H9 (cell line): ENCODE data around the gene APOL4. TPM values are rescaled to one million over a fixed set of nuclear protein-coding genes. Genes with fewer than 3 reads are reported as not detected.
A peak's percentile ranks its signal among the peaks of the same experiment; 100 is the strongest.

Experiments
- DNase-seq: peaks from one replicate; pipeline ENCODE4 v3.0.0-alpha.2; 2017
- H2AFZ ChIP-seq: one replicate; pipeline ENCODE4 v1.6.1; 2013; ENCODE audit warnings: mild to moderate bottlenecking, low read length, control low read depth, moderate library complexity
- H2AK5ac ChIP-seq: 2 replicates; pipeline ENCODE4 v1.6.1; 2013; ENCODE audit warnings: low read length, control low read depth, mixed read lengths; ENCODE audit not compliant: insufficient read length
- H2BK120ac ChIP-seq: one replicate; pipeline ENCODE4 v1.6.1; 2013; ENCODE audit warnings: low read depth, mild to moderate bottlenecking, low read length, control low read depth, inconsistent platforms; ENCODE audit not compliant: poor library complexity, severe bottlenecking
- H2BK12ac ChIP-seq: 2 replicates; pipeline ENCODE4 v1.6.1; 2013; ENCODE audit warnings: low read length, control low read depth, mixed read lengths, low read depth; ENCODE audit not compliant: insufficient read length
- H2BK15ac ChIP-seq: 2 replicates; pipeline ENCODE4 v1.6.1; 2013; ENCODE audit warnings: low read depth, low read length, control low read depth
- H2BK20ac ChIP-seq: one replicate; pipeline ENCODE4 v1.6.1; 2013; ENCODE audit warnings: low read depth, mild to moderate bottlenecking, low read length, control low read depth, inconsistent platforms; ENCODE audit not compliant: poor library complexity, severe bottlenecking
- H2BK5ac ChIP-seq: 2 replicates; pipeline ENCODE4 v1.6.1; 2013; ENCODE audit warnings: low read length, control low read depth, mixed read lengths; ENCODE audit not compliant: insufficient read length
- H3K14ac ChIP-seq: 2 replicates; pipeline ENCODE4 v1.6.1; 2013; ENCODE audit warnings: low read length, control low read depth; ENCODE audit not compliant: insufficient read depth
- H3K18ac ChIP-seq: 2 replicates; pipeline ENCODE4 v1.6.1; 2013; ENCODE audit warnings: low read depth, mild to moderate bottlenecking, mixed read lengths, low read length, control low read depth; ENCODE audit not compliant: insufficient read length
- H3K23ac ChIP-seq: 2 replicates; pipeline ENCODE4 v1.6.1; 2013; ENCODE audit warnings: low read length, control low read depth, mixed read lengths, low read depth; ENCODE audit not compliant: insufficient read length
- H3K23me2 ChIP-seq: 2 replicates; pipeline ENCODE4 v1.6.1; 2013; ENCODE audit warnings: low read depth, mild to moderate bottlenecking, mixed read lengths, low read length, control low read depth; ENCODE audit not compliant: insufficient read length, poor library complexity, severe bottlenecking
- H3K27ac ChIP-seq: 2 replicates; pipeline ENCODE4 v1.5.1; 2013; ENCODE audit warnings: low read length, control low read depth, mixed read lengths, low read depth; ENCODE audit not compliant: insufficient read length
- H3K27me3 ChIP-seq: 2 replicates; pipeline ENCODE4 v1.6.1; 2013; ENCODE audit warnings: low read length, control low read depth, inconsistent platforms; ENCODE audit not compliant: insufficient read depth
- H3K4ac ChIP-seq: 2 replicates; pipeline ENCODE4 v1.6.1; 2013; ENCODE audit warnings: low read depth, mild to moderate bottlenecking, control low read depth, inconsistent platforms, low read length, moderate library complexity
- H3K4me1 ChIP-seq: 2 replicates; pipeline ENCODE4 v1.6.1; 2013; ENCODE audit warnings: low read length, control low read depth, inconsistent platforms; ENCODE audit not compliant: insufficient read depth
- H3K4me2 ChIP-seq: 2 replicates; pipeline ENCODE4 v1.6.1; 2013; ENCODE audit warnings: low read length, control low read depth, mixed read lengths; ENCODE audit not compliant: insufficient read length, insufficient read depth
- H3K56ac ChIP-seq: 2 replicates; pipeline ENCODE4 v1.6.1; 2013; ENCODE audit warnings: low read depth, mild to moderate bottlenecking, mixed read lengths, low read length, control low read depth; ENCODE audit not compliant: insufficient read length
- H3K79me1 ChIP-seq: 2 replicates; pipeline ENCODE4 v1.6.1; 2013; ENCODE audit warnings: low read depth, mild to moderate bottlenecking, moderate library complexity, low read length, control low read depth, inconsistent platforms; ENCODE audit not compliant: insufficient read depth, poor library complexity, severe bottlenecking
- H3K79me2 ChIP-seq: 2 replicates; pipeline ENCODE4 v1.6.1; 2013; ENCODE audit warnings: low read length, control low read depth, inconsistent platforms; ENCODE audit not compliant: insufficient read depth
- H3K9ac ChIP-seq: 2 replicates; pipeline ENCODE4 v1.6.1; 2013; ENCODE audit warnings: low read length, control low read depth, mixed read lengths; ENCODE audit not compliant: insufficient read length; ENCODE audit errors: extremely low read depth
- H3K9me3 ChIP-seq: one replicate; pipeline ENCODE4 v1.6.1; 2013; ENCODE audit warnings: low read depth, low read length, inconsistent platforms; ENCODE audit not compliant: control insufficient read depth
- H3T11ph ChIP-seq: one replicate; pipeline ENCODE4 v1.6.1; 2013; ENCODE audit warnings: mild to moderate bottlenecking, low read length, control low read depth, inconsistent platforms
- H4K20me1 ChIP-seq: one replicate; pipeline ENCODE4 v1.6.1; 2013; ENCODE audit not compliant: control insufficient read depth, insufficient read length, insufficient read depth
- H4K5ac ChIP-seq: 2 replicates; pipeline ENCODE4 v1.6.1; 2013; ENCODE audit warnings: low read depth, mild to moderate bottlenecking, mixed read lengths, low read length, control low read depth; ENCODE audit not compliant: insufficient read length
- H4K8ac ChIP-seq: replicated peaks from 2 replicates; pipeline ENCODE4 v1.6.1; 2013; ENCODE audit warnings: low read length, control low read depth, mixed read lengths, low read depth; ENCODE audit not compliant: insufficient read length
- H4K91ac ChIP-seq: 2 replicates; pipeline ENCODE4 v1.6.1; 2013; ENCODE audit warnings: low read depth, mild to moderate bottlenecking, moderate library complexity, mixed read lengths, low read length, control low read depth; ENCODE audit not compliant: insufficient read length
- H3K27ac Mint-ChIP-seq, 3 experiments: 2 replicates in 2 of 3; 3 replicates in 1 of 3; pipeline ENCODE4 v1.8.0; 2020 to 2021; ENCODE audit warnings: mixed read lengths in 3 of 3, mild to moderate bottlenecking in 1 of 3, moderate library complexity in 1 of 3
- H3K27me3 Mint-ChIP-seq: 2 replicates; pipeline ENCODE4 v1.8.0; 2021; ENCODE audit warnings: low read depth, mild to moderate bottlenecking, moderate library complexity, mixed read lengths
- H3K36me3 Mint-ChIP-seq, 3 experiments: 2 replicates in 2 of 3; 3 replicates in 1 of 3; pipeline ENCODE4 v1.8.0; 2020 to 2021; ENCODE audit warnings: low read depth in 3 of 3, mixed read lengths in 3 of 3; ENCODE audit not compliant: insufficient read depth in 1 of 3
- H3K4me1 Mint-ChIP-seq, 2 experiments: 2 replicates each; pipeline ENCODE4 v1.8.0; 2020; ENCODE audit warnings: mixed read lengths in 2 of 2
- H3K4me3 Mint-ChIP-seq, 2 experiments: 2 replicates in 1 of 2; 3 replicates in 1 of 2; pipeline ENCODE4 v1.8.0; 2020 to 2021; ENCODE audit warnings: mild to moderate bottlenecking in 2 of 2, mixed read lengths in 2 of 2, moderate library complexity in 1 of 2
- H3K9me3 Mint-ChIP-seq, 2 experiments: 2 replicates in 1 of 2; 3 replicates in 1 of 2; pipeline ENCODE4 v1.8.0; 2020; ENCODE audit warnings: mild to moderate bottlenecking in 2 of 2, mixed read lengths in 2 of 2, moderate library complexity in 1 of 2
- WGBS: extraction: QIAGEN DNeasy Blood & Tissue Kit; methylation state at CpG from one replicate; pipeline ENCODE4 v1.1.7; 2013; ENCODE audit warnings: missing lambda C conversion rate, low lambda C conversion rate, mixed read lengths; ENCODE audit not compliant: insufficient read length; ENCODE audit errors: extremely low coverage; 5-methylcytosine and 5-hydroxymethylcytosine counted together
- total RNA-seq: library from RNA; stranded (reverse); gene quantifications from 2 replicates; pipeline ENCODE4 v1.2.1, GENCODE V29; 2021
- TF ChIP-seq, protein P1 (sequence below): fragments of 200-600 bp; sonication (generic); conservative IDR thresholded peaks from 3 replicates; pipeline ENCODE4 v1.8.0; 2021; ENCODE audit warnings: antibody characterized with exemption, mild to moderate bottlenecking

Gene APOL4
- total RNA-seq, 1 experiment from 2014 or later: not detected

- Mint-ChIP-seq H3K4me3 (no peak overlapping the region), H3K4me1 (peaks cover 10 to 16% of the 10 kb centered on the region in 2 experiments), H3K27ac (peak overlapping the region in 1 of 3 experiments; percentile 17; a peak in 1 of 7 replicates), H3K36me3 (no peaks in the 10 kb centered on the region), H3K9me3 (no peaks in the 10 kb centered on the region; a peak in 1 of 5 replicates), H3K27me3 (no peaks in the 10 kb centered on the region; the same call in none of the 2 replicates)
- Histone ChIP-seq H3K27ac (no peak overlapping the region), H3K18ac (no peak overlapping the region), H3T11ph (no peak overlapping the region), H2AFZ (no peak overlapping the region), H3K9me3 (no peaks in the 10 kb centered on the region), H4K20me1 (no peaks in the 10 kb centered on the region), H4K91ac (no peak overlapping the region), H3K4me2 (no peak overlapping the region), H2BK12ac (no peak overlapping the region), H2BK120ac (no peak overlapping the region), H4K5ac (no peak overlapping the region), H3K4ac (no peak overlapping the region), H2BK15ac (no peak overlapping the region), H2BK20ac (no peak overlapping the region), H2BK5ac (no peak overlapping the region), H3K56ac (no peak overlapping the region), H3K23ac (no peak overlapping the region), H3K4me1 (no peaks in the 10 kb centered on the region), H3K79me1 (no peaks in the 10 kb centered on the region), H3K23me2 (no peaks in the 10 kb centered on the region), H3K14ac (no peak overlapping the region), H2AK5ac (no peak overlapping the region), H4K8ac (no peak overlapping the region), H3K9ac (no peak overlapping the region), H3K79me2 (no peaks in the 10 kb centered on the region), H3K27me3 (no peaks in the 10 kb centered on the region; the same call in 1 of the 2 replicates)
- DNase-seq: peak; percentile 87
- TF ChIP-seq, protein P1, sequence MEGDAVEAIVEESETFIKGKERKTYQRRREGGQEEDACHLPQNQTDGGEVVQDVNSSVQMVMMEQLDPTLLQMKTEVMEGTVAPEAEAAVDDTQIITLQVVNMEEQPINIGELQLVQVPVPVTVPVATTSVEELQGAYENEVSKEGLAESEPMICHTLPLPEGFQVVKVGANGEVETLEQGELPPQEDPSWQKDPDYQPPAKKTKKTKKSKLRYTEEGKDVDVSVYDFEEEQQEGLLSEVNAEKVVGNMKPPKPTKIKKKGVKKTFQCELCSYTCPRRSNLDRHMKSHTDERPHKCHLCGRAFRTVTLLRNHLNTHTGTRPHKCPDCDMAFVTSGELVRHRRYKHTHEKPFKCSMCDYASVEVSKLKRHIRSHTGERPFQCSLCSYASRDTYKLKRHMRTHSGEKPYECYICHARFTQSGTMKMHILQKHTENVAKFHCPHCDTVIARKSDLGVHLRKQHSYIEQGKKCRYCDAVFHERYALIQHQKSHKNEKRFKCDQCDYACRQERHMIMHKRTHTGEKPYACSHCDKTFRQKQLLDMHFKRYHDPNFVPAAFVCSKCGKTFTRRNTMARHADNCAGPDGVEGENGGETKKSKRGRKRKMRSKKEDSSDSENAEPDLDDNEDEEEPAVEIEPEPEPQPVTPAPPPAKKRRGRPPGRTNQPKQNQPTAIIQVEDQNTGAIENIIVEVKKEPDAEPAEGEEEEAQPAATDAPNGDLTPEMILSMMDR: peak; percentile 96
- WGBS: no CpG with 5 or more reads among the region's 22 CpGs
Observed at GRCh38 chr22:36180038-36180880, 21.4 kb downstream of the APOL4 start.
